ENCODE measurements around the gene PLCB3.

- TF ChIP-seq CTCF (IDR thresholded peaks at IDR 0.05; ENCODE audit: low read length) (no peak), EZH2phosphoT487 (IDR thresholded peaks at IDR 0.05; ENCODE audit: low read length) (no peak)
These were observed 63.7 kb downstream of the PLCB3 start for GRCh38 chr11:64314805-64315561.

Data from MM.1S (cell line).